CD4-positive, alpha-beta T cell treated with Interleukin-2 at 100 ng/mL for 4 hours (primary cell): ENCODE data around the gene RNF169.

Experiments
- DNase-seq: peaks from one replicate; pipeline ENCODE4 v3.0.0-alpha.2; 2020; ENCODE audit warnings: low spot score

Gene RNF169

DNA sequence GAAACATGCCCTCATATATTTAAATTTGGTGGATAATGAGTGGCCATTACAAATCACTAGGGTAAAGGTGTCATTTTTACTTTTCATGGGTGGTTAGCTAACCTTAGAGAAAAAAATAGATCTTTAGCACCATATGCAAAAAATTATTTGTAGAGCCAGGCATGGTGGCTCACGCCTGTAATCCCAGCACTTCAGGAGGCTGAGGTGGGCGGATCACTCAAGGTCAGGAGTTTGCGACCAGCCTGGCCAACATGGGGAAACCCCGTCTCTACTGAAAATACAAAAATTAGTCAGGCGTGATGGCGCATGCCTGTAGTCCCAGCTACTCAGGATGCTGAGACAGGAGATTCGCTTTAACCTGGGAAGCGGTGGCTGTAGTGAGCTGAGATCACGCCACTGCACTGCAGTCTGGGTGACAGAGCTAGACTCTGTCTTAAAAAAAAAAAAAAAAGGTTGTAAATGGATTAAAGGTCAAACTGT, 19.6 kb downstream of the RNF169 start:
- DNase-seq: peak; percentile 22

DNA sequence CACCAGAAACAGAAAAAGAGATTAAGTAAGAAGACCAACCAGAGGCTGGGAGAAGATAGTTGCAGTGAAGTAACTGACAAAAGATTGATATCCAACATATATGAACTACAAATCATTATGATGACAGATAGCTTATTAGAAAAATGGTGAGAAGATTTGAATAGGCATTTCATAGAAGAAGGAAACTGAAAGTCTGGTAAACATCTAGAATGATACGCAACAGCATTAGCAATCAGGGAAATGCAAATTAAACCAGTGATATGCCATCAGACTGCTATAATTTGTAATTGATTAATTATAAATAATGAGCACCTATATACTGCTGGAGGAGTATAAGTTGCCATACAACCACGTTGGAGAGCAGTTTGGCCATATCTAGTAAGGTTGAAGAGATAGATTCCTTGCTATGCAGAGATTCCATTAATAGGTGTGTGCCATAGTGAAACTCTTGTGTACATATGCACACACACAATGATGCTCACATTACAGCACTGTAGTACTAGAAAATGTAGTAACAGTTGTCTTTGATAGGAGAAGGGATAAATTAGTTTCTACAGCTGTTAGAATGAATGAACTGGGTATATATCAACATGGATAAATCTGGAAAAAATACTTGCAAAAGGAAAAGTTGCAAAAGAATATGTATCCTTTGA, 20.5 kb downstream of the RNF169 start:
- DNase-seq: no peak

DNA sequence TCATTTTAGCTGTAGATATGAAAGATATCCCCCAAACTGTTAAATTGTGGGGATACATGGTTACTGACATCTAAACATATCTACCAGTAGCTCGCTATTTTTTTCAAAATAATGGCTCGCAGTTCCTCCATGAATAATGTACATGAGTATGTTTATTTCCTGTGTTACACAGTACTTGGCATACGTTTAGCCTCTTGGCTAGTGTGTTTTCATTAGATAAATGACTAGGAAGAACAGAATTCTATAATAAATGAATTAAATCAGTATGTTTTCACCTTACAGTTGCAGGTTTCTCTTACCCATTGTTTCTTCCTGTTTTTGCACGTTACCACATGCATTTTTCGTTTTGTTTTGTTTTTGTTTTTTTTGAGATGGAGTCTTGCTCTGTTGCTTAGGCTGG, 21.8 kb downstream of the RNF169 start:
- no peak for DNase-seq

DNA sequence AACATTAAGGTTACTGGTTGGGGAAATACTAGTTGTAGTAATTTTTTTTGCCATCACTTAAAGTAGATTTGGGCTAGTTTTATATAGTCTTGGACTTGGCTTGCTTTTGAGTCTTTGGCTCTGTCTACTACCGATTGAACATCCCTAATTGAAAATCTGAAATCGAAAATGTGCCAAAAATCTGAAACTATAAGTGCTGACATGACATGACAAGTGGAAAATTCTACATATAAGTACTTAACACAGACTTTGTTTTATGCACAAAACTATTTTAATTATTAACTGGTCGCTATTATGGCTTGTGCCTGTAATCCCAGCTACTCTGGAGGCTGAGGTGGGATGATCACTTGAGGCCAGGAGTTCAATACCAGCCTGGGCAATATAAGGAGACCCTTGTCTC, 22.5 kb downstream of the RNF169 start:
- no peak for DNase-seq

DNA sequence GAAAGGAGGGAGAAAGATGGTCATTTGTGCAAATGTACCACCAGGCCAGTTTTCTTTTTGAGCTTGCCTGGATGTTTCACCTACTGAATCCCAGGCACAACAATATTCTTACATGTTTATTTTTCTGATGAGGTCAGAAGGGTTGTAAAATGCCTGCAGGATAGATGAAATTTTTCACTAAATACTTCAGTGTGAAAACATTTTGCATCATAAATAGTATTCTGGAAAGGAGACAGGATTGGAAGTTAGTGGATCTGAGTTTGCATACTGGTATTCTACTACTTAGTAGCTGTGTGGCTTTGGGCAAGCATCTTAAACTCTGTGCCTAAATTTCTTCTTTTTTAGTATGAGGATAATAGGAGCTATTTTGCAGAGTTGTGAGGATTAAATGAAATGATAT, 24.8 kb downstream of the RNF169 start:
- DNase-seq: no peak

DNA sequence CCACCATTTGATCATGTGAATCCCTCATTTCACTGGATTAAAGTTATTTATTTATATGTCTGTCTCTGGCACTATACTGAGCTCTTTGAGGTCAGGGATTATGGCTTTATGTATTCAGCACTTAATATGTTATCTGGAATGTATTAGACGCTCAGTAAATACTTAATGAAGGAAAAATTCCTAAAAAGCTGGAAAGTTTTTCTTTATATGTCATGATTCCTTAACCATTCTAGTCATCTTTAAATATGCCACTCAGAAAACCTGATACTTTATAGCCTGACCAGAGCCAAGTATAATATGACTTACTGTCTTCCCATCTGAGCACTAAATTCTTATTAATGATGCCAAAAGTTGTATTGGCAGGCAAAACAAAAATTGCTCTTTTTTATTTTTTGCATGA, 27.1 kb downstream of the RNF169 start:
- no peak for DNase-seq

DNA sequence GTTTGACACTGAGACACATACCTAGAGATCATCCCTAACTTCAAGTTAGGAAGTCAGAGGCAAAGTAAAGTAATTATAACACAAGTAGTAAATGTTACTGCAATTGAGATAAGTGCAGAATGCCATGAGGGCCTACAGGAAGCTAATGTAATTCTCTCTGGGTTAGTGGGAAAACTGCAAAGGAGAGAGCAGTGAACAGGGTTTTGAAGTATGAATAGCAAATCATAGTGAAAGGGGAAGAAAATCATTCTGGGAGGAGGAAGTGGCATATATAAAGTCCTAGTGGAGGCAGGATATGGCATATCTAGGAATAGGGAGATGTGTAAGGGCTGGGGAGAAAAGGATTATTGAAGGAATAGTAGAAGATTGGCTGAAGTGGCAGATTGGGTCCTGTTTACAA, 27.9 kb downstream of the RNF169 start:
- DNase-seq: no peak

DNA sequence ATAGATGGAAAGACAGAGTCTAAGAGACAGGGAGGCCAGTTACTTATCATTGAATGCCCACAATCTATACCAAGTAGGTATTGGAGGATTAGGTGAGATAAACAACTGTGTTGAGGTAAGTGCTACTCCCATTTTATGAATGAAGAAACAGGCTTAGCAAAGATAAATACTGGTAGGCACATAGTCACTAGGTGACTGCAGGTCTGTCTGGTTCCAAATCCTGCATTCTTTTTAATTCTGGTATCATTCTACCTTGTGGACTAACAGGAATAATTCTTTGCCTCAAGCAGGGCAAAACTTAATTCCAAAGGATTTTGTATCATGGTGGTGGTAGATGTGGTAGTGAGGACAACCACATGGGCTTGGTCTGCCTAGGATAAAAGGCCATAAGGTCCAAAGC, 28.4 kb downstream of the RNF169 start:
- no peak for DNase-seq

DNA sequence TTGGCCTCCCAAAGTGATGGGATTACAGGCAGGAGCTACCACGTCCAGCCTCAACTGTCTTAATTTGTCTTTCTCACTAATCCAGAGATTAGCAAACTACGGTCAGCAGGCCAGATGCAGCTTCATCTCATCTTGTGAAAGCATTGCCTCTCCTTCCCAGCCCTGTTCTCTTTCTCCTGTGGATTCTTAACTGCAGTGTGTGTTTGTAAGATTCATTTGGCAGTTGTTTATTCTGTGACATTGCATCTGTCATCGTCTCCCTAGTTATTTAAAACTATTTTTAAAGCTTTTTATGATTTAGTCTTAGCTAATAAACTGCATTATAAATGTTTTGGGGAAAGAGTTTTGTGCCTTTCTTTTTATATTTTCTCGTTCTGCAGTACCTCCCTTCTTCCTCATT, 29.2 kb downstream of the RNF169 start:
- DNase-seq: no peak

DNA sequence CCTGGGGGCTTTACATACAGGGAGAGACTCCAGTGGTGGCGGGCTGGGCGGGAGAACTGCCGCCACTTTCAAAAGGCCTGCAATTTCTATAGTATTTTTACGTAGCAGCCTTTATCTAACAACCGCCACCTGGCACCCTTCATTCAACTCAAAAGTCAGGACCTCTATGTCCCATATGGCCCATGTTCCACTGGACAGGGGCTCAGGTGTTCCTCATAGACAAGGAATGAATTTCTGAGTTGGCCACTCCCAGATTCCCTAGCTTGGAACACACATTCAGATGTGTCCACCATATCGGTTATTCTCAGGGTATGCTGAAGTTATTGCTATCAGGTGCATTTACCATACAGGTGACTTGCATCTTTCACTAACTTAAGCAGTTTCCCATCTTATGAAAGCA, 29.9 kb downstream of the RNF169 start:
- no peak for DNase-seq

DNA sequence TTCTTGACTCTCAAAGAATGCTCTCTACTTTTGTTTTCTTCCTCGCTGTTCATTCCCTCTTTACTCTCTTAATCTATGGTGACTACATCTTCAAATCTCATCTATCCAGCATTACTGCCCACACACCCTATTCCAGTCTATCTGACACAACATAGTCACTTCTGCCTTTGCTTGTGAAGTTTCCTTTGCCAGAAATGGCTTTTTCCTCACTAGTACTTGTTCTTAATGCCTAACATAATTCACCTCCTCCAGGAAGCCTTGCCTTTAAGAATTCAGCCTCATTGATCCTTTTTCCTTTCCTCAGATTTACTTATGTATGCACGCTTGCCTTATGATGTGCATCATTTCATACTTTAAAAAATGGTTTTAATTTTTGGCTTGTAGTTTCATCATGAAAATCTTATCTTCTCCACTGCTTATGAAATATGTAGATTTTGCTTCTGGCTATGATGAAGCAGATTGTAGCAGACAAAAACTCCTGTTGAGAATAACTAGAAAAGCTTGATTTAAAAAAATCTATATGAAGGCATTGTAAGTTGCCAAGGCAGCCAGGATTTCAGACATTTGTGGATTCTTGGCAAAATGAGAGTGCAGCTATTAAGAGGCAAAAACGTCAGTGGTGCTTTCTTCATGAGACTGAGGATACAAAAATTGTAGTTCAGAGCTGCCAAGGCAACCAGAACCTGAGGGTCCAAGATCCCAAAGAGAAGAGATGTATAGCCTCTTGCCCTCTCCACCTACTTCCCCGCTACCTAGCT, 31.8 kb downstream of the RNF169 start:
- no peak for DNase-seq

DNA sequence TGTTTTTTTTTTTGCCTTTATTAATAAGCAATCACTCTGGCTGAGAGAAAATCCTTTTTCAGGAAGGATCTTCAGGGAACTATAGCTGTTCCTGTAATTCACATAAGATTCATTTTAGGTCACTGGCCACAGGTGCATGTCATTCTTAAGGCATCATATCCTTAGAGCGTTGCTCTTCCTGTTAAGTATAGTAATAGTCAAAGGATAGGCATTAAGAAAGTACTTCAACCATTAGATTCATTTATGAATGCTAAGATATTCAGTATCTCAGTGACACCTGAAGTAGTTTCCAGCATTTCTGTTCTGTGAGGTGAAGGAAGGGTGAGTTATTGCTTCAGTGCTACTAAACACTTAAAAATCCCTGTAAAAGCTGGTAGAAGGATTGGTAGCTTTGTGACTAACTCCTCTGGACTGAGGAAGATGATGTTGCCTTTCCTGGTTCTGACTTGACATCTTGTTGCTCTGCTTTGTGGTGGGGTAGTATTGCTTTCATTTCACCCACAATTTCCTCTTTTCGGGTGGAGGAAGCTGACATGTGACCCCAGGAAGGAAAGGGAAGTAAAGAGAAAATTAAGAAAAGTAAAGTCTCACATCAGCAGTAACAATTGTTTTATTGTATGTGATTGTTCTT, 34.7 kb downstream of the RNF169 start:
- DNase-seq: peak; percentile 48

DNA sequence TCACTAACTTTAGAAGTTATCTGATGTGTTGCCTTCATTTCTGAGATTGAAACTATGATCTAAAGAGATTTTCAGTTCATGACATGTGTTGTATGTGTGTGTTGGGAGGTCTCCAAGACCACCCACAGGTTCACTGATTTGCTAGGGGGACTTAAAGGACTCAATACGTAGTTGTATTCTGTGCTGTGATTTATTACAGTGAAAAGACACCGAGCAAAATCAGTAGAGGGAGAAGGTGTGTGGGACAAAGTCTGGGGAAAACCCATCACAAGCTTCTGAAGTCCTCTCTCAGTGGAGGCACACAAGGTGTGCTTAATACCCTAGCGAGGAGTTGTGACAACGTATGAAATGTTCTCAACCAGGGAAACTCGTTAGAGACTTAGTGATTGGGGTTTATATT, 35.6 kb downstream of the RNF169 start:
- no peak for DNase-seq

DNA sequence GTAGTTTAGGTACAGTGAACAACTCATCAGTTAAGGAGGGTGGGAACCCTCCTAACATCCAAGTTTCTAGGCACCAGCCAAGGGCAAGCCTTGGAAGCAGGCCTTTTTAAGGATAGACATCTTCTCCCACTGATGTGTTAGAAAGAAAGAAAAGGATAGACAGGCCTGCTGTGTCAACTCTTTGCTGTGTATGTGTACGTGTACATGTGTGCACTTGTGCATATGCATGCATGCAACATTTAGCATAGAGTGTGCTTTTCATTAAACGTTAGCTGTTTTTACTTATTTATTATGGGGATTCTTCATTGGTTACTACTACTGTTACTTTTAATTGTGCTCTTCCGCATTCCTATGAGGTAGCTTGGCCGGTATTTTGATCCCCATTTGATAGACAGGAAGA, 36.1 kb downstream of the RNF169 start:
- DNase-seq: no peak

DNA sequence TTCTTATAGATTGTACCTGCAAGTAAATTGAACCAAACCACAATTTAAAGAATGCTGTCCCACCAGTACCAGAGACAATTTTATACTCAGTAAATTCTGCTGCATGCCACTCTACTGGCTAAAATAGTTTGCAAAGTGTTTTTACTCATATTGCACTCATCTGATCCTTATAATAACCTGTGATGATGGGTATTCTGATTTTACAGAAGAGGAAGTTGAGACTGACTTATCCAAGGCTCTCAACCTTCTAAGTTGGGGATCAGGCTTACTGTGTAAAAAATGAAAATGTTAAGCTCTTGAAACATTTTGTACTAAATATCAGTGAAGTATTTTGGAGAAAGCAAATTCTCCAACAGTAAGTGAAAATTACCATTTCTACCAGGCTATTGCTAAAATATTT, 37.9 kb downstream of the RNF169 start:
- no peak for DNase-seq

DNA sequence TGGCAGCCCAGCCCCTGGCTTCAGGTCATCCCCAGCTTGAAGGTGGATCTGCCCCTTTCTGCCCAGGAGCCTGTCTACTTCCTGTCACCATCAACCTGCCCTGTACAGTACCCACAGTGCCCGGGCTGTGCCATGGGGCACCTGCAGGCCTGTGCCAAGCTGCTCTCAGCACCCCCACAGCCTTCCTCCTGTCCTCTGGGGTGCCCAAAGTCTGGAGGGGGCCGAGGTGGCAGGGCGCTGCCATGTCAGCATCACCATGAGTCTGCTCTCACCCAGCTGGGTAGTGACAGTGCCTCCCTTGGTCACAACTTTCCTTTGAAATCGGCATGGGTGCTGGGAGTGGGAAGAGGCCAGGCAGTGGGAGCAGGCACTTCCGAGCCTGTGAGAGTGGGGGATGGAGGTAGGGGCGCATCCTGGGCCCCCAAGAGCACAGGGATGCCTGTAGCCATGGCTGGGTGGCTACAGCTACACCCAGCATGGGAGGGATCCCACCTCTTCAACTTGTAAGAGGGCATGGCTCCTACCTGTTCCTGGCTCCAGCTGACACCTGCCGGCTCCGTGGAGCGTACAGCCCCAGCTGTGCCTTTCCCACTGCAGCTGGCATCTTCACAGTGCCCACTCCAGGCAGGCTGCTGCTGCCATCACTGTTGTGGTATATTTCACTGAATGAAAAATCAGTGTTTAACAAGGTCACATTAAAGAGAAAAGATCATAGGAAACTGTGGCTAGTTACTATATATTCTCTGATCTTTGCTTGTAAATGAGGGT, 42.9 kb downstream of the RNF169 start:
- DNase-seq: no peak

DNA sequence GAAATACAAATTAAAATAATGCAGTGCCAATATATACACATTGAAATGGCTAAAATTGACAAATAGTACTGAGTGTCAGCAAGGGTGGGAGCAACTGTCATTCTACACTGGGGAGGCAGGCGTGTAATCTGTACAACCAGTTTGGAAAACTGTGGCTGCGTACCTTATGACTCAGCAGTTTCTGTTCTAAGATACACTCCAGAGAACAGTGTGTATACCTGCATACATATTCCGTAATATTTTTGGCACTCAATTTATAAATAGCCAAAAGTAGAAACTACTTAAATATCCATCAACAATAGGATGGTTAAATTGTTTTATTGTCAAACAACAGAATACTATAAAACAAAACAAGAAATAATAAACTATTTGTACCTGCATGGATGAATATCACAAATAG, 57.6 kb downstream of the RNF169 start:
- DNase-seq: no peak

DNA sequence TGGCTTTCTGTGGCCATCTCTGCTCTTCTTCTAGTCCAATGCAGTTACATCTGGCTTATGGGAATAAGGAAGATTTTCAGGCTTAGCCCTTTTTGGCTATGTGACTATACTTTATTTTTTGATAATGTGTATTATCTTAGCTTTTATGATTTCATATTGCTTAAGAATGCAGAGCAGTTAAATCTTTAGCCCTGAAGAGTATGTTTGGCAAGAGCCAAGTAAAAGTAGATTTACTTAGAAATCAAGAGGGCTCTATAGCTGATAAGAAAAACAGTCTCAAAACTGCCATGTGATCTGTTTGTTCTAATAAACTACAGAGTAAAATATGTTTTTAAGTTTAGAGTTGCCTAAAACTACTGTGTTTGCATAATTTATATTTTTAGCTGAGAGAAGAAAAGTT, 61.2 kb downstream of the RNF169 start:
- no peak for DNase-seq

DNA sequence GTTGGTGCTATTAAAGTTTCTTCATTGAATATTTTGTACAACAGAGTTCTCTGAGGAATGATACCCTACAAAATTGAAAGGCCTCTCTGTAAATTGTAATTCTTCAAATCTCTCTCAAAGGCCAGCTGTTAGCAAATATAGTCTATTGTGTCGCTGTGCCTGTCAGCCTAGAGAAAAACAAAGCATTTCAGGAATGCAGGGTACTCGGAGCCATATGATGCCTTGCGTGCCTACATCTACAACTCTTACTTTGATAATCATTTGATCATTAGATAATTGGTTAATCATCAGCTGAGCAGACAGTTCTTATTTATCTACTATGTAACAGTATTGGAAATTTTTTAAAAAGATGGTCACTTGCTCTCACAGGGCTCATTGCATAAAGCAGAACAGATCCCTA, 67.3 kb downstream of the RNF169 start:
- DNase-seq: no peak

DNA sequence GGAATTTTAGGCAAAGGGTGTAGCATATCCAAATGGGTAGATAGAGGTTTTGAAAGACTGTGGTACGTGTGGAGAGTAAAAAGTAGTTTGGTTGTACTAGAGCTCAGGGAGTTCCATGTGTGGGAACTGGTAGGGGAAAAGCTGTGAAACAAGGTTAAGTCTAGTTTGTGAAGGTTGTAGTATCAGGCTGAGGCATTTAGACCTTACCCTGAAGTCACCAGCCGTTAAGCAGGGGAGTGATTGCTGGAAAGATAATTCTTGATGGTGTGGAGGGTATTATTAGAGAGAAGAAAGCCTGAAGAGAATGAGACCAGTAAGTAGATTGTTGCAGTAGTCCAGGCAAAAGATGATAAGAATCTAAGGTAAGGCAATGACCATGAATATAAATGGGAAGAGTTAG, 68.0 kb downstream of the RNF169 start:
- no peak for DNase-seq

DNA sequence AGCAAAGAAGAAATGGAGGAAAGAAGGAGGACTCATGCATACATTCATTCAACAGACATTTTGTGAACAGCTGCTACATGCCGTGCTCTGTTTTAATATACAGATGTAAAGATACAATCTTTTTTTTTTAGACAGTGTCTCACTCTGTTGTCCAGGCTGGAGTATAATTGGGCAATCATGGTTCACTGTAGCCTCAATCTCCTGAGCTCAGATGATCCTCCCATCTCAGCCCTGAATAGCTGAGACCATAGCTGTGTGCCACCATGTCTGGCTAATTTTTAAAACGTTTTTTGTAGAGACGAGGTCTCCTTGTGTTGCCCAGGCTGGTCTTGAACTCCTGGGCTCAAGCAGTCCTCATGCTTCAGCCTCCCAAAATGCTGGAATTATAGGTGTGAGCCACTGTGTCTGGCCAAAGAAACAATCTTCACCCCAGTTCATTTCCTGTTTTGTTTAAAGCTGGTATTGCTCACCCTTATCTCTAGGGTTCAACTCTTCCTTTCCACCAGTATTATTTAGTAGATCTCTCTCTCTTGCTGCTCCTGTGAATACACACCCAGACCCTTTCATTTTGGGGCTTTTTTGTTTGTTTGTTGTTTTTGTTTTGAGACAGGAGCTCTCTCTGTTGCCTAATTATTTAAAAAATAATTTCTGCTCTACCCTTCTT, 69.8 kb downstream of the RNF169 start:
- no peak for DNase-seq

DNA sequence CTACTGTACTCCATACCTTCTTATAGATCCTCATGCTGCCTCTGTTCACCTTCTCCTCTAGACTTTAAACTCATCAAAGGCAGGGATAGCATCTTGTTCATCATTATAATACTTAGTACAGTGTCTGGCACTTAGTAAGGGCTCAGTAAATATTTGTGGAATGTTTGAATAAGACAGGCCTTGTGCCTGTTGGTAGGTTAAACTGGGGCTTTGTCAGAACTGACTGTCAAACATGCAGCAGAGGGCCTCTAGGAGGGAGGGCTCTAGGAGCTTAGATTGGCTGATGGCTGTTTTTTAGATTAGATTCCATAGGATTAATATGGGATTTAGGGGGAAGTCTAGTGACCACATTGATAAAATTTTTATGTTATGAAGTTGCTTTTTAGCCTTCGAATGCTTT, 70.8 kb downstream of the RNF169 start:
- DNase-seq: no peak
